Mammary epithelial cell (primary cell): Measurements from ENCODE around the gene TUBA1C.
"Not testable (repeated sequence)": the region's sequence is repeated elsewhere in the genome, so short reads cannot be mapped to it uniquely, and the experiment has no call there.

ENCODE experiments used
- CTCF ChIP-seq, 2 donors: IDR thresholded peaks in 1 of 2; conservative IDR thresholded peaks in 1 of 2; 2 replicates each; pipeline ENCODE4 v1.5.1; 2011 to 2012; ENCODE audit warnings: inconsistent platforms in 2 of 2, low read length in 2 of 2, mild to moderate bottlenecking in 2 of 2, control low read depth in 1 of 2, low read depth in 1 of 2; ENCODE audit not compliant: insufficient read depth in 1 of 2; ENCODE audit errors: extremely low read depth in 1 of 2
- EZH2 ChIP-seq: IDR thresholded peaks from 2 replicates; pipeline ENCODE4 v1.6.1; 2012; ENCODE audit warnings: low read length, inconsistent platforms, borderline replicate concordance

DNA sequence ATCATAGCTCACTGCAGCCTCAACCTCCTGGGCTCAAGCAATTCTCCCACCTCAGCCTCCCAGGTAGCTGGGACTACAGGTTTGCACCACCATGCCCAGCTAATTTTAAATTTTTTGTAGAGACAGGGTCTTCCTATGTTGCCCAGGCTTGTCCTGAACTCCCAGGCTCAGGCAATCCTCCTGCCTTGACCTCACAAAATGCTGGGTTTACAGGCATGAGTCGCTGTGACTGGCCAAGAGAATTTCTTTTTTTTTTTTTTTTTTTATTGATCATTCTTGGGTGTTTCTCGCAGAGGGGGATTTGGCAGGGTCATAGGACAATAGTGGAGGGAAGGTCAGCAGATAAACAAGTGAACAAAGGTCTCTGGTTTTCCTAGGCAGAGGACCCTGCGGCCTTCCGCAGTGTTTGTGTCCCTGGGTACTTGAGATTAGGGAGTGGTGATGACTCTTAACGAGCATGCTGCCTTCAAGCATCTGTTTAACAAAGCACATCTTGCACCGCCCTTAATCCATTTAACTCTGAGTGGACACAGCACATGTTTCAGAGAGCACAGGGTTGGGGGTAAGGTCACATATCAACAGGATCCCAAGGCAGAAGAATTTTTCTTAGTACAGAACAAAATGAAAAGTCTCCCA lies 18.0 kb downstream of the TUBA1C start:
- TF ChIP-seq CTCF (conservative IDR thresholded peaks at IDR 0.05 in 1 of 2, IDR thresholded peaks at IDR 0.05 in 1 of 2; ENCODE audit: extremely low read depth in 1 of 2, insufficient read depth in 1 of 2, low read depth in 1 of 2, low read length in 2 of 2); EZH2: not testable (repeated sequence)
